Measurements from ENCODE around the gene GANAB.

The GANAB gene

GRCh38 chr11:62648185-62648966, 2.0 kb upstream of the GANAB start:
- Histone ChIP-seq H3K27ac (ENCODE audit: low read depth, low read length, severe bottlenecking) (no peak overlapping the region), H3K9me3 (ENCODE audit: control insufficient read depth, low read length) (no peaks in the 10 kb centered on the region), H3K4me1 (ENCODE audit: control insufficient read depth, insufficient read depth, low read length, poor library complexity, severe bottlenecking) (peaks cover 8% of the 10 kb centered on the region), H3K4me3 (ENCODE audit: extremely low read depth, insufficient read depth, low read length, poor library complexity, severe bottlenecking) (no peak overlapping the region), H3K36me3 (ENCODE audit: control insufficient read depth, insufficient read depth, low read length) (peaks cover 43% of the 10 kb centered on the region)
- 96 to 98% methylated on average over 24 of the region's 24 CpGs for WGBS, 2 experiments (ENCODE audit: insufficient coverage in 2 of 2)

- 95 to 100% methylated on average over 5 to 6 of the region's 6 CpGs for WGBS, 2 experiments (ENCODE audit: insufficient coverage in 2 of 2)
- Histone ChIP-seq H3K4me1 (ENCODE audit: control insufficient read depth, insufficient read depth, low read length, poor library complexity, severe bottlenecking) (peaks cover 8% of the 10 kb centered on the region), H3K4me3 (ENCODE audit: extremely low read depth, insufficient read depth, low read length, poor library complexity, severe bottlenecking) (no peak overlapping the region), H3K36me3 (ENCODE audit: control insufficient read depth, insufficient read depth, low read length) (peaks cover 50% of the 10 kb centered on the region), H3K9me3 (ENCODE audit: control insufficient read depth, low read length) (no peaks in the 10 kb centered on the region), H3K27ac (ENCODE audit: low read depth, low read length, severe bottlenecking) (no peak overlapping the region)
Observed at GRCh38 chr11:62647609-62648005, 1.2 kb upstream of the GANAB start.

DNA sequence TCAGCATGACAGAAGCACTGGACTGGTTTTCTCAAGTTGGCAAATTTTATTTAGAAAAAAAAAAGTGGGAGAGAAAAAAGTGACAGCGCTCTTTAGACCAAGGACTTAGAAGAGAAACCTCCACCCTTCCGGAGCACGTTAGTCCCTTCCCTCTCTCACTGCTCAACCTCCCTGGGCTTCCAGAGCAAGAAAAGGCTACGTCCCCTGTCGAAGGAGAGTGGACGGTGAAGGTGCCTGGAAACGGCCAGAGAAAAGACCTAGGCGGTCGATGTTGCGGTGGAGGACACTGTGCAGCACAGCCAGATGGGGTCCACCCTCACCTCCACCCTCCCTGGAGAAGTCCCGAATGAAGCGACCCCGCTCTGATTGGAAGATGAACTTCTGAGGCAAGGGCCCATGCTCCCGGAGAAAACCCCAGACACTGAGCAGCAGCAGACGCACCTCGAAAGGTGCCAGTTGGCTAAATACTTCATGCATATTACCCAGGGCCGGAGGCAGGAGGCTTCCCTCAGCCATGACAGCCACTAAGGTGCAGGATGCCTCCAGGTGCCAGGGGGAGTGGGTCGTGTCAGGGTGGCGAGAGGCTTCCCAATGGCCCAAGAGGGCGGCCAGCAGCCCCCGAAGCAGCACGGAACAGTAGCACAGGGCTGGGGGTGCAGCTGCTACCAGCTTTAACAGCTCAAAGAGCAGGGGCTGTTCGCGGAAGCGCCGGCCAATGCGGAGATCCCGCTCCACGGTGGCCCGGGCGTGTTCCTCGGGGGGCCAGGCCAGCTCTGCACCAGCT, 604 bp upstream of the GANAB start:
- 79 to 84% methylated on average over 17 to 29 of the region's 32 CpGs for WGBS, 2 experiments (ENCODE audit: insufficient coverage in 2 of 2)
- Histone ChIP-seq H3K36me3 (ENCODE audit: control insufficient read depth, insufficient read depth, low read length) (peaks cover 54% of the 10 kb centered on the region), H3K9me3 (ENCODE audit: control insufficient read depth, low read length) (no peaks in the 10 kb centered on the region), H3K4me3 (ENCODE audit: extremely low read depth, insufficient read depth, low read length, poor library complexity, severe bottlenecking) (peak overlapping the region; percentile 96), H3K27ac (ENCODE audit: low read depth, low read length, severe bottlenecking) (peak overlapping the region; percentile 13), H3K4me1 (ENCODE audit: control insufficient read depth, insufficient read depth, low read length, poor library complexity, severe bottlenecking) (peaks cover 8% of the 10 kb centered on the region)

GRCh38 chr11:62645671-62645945, 805 bp downstream of the GANAB start:
- Histone ChIP-seq H3K36me3 (ENCODE audit: control insufficient read depth, insufficient read depth, low read length) (peaks cover 63% of the 10 kb centered on the region), H3K4me3 (ENCODE audit: extremely low read depth, insufficient read depth, low read length, poor library complexity, severe bottlenecking) (peak overlapping the region; percentile 96), H3K9me3 (ENCODE audit: control insufficient read depth, low read length) (no peaks in the 10 kb centered on the region), H3K4me1 (ENCODE audit: control insufficient read depth, insufficient read depth, low read length, poor library complexity, severe bottlenecking) (peaks cover 8% of the 10 kb centered on the region), H3K27ac (ENCODE audit: low read depth, low read length, severe bottlenecking) (peak overlapping the region; percentile 98)
- WGBS, 2 experiments (ENCODE audit: insufficient coverage in 2 of 2): 33 to 40% methylated on average over 10 to 11 of the region's 11 CpGs

DNA sequence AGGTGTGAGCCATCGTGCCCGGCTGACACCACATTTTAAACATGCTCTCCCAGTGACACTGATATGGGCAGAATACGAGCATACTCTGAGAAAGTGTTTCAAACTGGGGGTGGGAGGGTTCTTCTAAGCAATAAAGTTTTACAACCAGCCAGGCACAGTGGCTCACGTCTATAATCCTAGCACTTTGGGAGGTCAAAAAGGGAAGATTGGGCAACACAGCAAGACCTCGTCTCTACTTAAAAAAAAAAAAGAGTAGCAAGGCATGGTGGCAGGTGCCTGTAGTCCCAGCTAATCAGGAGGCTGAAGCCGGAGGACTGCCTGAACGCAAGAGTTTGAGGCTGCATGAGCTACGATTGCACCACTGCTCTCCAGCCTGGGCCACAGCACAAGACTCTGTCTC, 2.2 kb downstream of the GANAB start:
- H3K4me1 ChIP-seq (ENCODE audit: control insufficient read depth, insufficient read depth, low read length, poor library complexity, severe bottlenecking): peaks cover 8% of the 10 kb centered on the region
- H3K9me3 ChIP-seq (ENCODE audit: control insufficient read depth, low read length): no peaks in the 10 kb centered on the region
- no peak overlapping the region for H3K4me3 ChIP-seq (ENCODE audit: extremely low read depth, insufficient read depth, low read length, poor library complexity, severe bottlenecking)
- no peak overlapping the region for H3K27ac ChIP-seq (ENCODE audit: low read depth, low read length, severe bottlenecking)
- whole genome bisulfite sequencing, 2 experiments (ENCODE audit: insufficient coverage in 2 of 2): 95 to 100% methylated on average over 3 to 6 of the region's 8 CpGs
- peaks cover 61% of the 10 kb centered on the region for H3K36me3 ChIP-seq (ENCODE audit: control insufficient read depth, insufficient read depth, low read length)

DNA sequence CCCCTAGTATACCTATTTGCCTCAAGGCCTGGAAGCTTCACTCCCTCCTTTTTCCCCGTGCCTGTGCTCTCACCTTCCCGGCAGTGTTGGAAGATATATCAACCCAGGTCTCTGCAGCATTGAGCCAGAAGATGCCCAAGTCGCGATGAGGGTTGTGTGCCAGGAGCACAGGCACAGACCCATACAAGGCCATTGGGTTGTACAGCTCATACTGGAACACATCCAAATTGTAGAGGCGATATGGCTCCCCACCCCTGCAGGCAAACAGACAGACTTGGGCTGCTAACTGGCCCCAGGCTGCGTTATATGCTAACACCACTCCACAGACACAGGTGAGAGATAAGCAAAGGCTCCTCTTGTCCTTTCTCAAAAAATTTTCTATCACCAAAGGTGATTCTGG, 13.9 kb downstream of the GANAB start:
- Histone ChIP-seq H3K4me1 (ENCODE audit: control insufficient read depth, insufficient read depth, low read length, poor library complexity, severe bottlenecking) (no peaks in the 10 kb centered on the region), H3K27ac (ENCODE audit: low read depth, low read length, severe bottlenecking) (no peak overlapping the region), H3K36me3 (ENCODE audit: control insufficient read depth, insufficient read depth, low read length) (peaks cover 96% of the 10 kb centered on the region), H3K9me3 (ENCODE audit: control insufficient read depth, low read length) (no peaks in the 10 kb centered on the region), H3K4me3 (ENCODE audit: extremely low read depth, insufficient read depth, low read length, poor library complexity, severe bottlenecking) (no peak overlapping the region)
- WGBS, 2 experiments (ENCODE audit: insufficient coverage in 2 of 2): 98 to 100% methylated on average over 6 of the region's 6 CpGs

GRCh38 chr11:62627713-62628112, 18.7 kb downstream of the GANAB start:
- Histone ChIP-seq H3K9me3 (ENCODE audit: control insufficient read depth, low read length) (no peaks in the 10 kb centered on the region), H3K36me3 (ENCODE audit: control insufficient read depth, insufficient read depth, low read length) (peaks cover 88% of the 10 kb centered on the region)
- 81 to 83% methylated on average over 2 to 3 of the region's 3 CpGs for WGBS, 2 experiments (ENCODE audit: insufficient coverage in 2 of 2)

DNA sequence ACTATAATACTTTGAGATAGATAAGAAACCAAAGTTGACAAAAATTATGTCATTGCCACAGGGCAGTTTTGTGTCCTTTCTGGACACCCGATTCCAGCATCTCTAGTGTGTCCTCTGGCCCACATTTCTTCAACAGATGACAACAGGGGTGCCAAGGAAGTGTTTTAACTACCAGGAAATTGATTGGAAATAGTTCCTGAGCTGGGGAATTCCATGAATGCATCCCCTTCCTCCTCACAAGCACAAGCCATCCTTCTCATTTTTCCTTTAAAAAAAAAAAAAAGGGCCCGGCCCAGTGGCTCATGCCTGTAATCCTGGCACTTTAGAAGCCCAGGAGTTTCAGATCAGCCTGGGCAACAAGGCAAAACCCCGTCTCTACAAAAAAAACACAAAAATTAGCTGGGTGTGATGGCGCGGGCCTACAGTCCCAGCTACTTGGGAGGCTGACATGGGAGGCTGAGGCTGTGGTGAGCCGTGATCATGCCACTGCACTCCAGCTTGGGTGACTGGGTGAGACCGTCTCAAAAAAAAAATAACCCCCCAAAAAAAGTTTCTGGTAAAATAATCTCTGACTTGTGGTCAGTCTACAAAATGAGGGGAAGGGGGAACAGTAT, 23.8 kb downstream of the GANAB start:
- Histone ChIP-seq H3K36me3 (ENCODE audit: control insufficient read depth, insufficient read depth, low read length) (peaks cover 37% of the 10 kb centered on the region), H3K9me3 (ENCODE audit: control insufficient read depth, low read length) (no peaks in the 10 kb centered on the region), H3K4me1 (ENCODE audit: control insufficient read depth, insufficient read depth, low read length, poor library complexity, severe bottlenecking) (peaks cover 12% of the 10 kb centered on the region), H3K27ac (ENCODE audit: low read depth, low read length, severe bottlenecking) (peak overlapping the region; percentile 93), H3K4me3 (ENCODE audit: extremely low read depth, insufficient read depth, low read length, poor library complexity, severe bottlenecking) (peak overlapping the region; percentile 74)
- 100% methylated on average over 1 of the region's 7 CpGs for WGBS, 2 experiments (ENCODE audit: insufficient coverage in 2 of 2)

More at GRCh38 chr11:62627713-62628112, 18.7 kb downstream of the GANAB start:
- peaks cover 3% of the 10 kb centered on the region for H3K4me1 ChIP-seq (ENCODE audit: control insufficient read depth, insufficient read depth, low read length, poor library complexity, severe bottlenecking)
- no peak overlapping the region for H3K27ac ChIP-seq (ENCODE audit: low read depth, low read length, severe bottlenecking)
- H3K4me3 ChIP-seq (ENCODE audit: extremely low read depth, insufficient read depth, low read length, poor library complexity, severe bottlenecking): no peak overlapping the region

DNA sequence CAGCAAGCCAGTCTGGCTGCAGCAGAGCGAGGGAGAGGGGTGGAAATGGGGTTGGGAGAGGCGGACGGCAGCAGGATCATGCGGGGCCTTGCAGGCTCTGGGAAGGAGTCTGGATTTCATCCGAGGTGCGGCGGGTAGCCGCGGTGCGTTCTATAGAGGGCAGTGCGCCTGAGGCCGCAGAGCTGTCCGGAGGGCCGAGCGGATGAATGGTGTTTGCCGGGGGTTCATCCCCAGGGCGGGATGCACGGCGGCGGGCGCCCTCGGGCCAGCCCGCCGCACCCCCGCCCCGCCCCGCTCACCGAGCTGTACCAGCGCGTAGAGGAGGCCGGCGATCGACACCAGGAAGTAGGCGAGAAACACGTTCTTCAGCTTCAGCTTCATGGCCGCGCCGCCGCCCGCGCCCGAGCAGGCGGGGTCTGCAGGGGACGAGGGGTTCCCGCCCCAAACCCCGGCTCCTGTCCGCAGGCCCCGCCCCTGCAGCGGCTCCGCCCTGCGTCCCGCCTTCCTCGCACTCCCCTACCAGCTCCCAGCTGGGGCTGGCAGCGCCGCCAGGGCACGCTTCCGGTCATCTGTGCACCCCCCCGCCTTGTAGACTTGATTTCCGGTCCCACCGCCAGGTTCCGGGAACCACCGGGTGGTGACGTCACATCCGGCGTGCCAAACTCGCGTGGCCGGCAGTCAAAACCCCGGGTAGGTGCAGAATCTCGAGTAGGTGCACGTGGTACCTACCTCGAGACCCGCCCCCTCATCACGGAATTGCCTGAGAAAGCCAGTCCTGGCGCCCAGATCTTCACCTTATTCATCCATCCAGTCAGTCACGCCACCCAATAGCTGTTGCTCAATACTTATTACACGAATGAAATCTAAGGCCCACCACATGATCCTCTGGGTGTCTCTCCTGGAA, 24.6 kb downstream of the GANAB start, which contains the start of gene B3GAT3:
Gene B3GAT3, minus strand, starts transcription at position 420 of the 904 bp plus-strand sequence. Its CDS starts 39 bp downstream, at position 381.
- Histone ChIP-seq H3K36me3 (ENCODE audit: control insufficient read depth, insufficient read depth, low read length) (peaks cover 30% of the 10 kb centered on the region), H3K4me3 (ENCODE audit: extremely low read depth, insufficient read depth, low read length, poor library complexity, severe bottlenecking) (peak within 1 kb of the TSS; percentile 74), H3K4me1 (ENCODE audit: control insufficient read depth, insufficient read depth, low read length, poor library complexity, severe bottlenecking) (peaks cover 12% of the 10 kb centered on the region), H3K27ac (ENCODE audit: low read depth, low read length, severe bottlenecking) (peak within 1 kb of the TSS; percentile 93), H3K9me3 (ENCODE audit: control insufficient read depth, low read length) (no peaks in the 10 kb centered on the region)
- 1 to 3% methylated on average over 64 to 66 of the region's 77 CpGs for WGBS, 2 experiments (ENCODE audit: insufficient coverage in 2 of 2)

DNA sequence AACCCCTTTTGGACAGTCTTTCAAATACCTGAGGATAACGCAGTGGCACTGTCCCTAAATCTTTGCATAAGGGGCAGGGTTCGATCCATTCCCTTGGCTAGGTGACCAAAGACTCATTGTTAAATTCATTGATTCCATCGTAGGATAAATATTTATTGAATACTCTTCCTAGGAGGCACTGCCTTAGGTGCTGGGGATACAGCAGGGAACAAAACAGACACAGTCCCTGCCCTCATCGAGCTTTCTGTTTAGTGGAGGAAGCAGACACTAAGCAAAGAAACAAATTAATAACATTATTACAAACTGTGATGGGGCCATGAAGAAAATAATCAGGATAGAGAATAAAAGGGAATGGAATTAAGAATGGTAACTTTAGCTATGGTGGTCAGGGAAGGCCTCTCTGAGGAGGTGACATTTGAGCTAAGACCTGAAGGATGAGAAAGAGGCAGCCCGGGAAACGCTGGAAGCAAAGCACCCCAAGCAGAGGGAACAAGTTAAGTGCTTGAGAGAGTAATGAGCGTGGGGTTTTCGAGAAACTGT, 25.3 kb downstream of the GANAB start:
- peak overlapping the region; percentile 74 for H3K4me3 ChIP-seq (ENCODE audit: extremely low read depth, insufficient read depth, low read length, poor library complexity, severe bottlenecking)
- peaks cover 12% of the 10 kb centered on the region for H3K4me1 ChIP-seq (ENCODE audit: control insufficient read depth, insufficient read depth, low read length, poor library complexity, severe bottlenecking)
- peaks cover 22% of the 10 kb centered on the region for H3K36me3 ChIP-seq (ENCODE audit: control insufficient read depth, insufficient read depth, low read length)
- peak overlapping the region; percentile 93 for H3K27ac ChIP-seq (ENCODE audit: low read depth, low read length, severe bottlenecking)
- H3K9me3 ChIP-seq (ENCODE audit: control insufficient read depth, low read length): no peaks in the 10 kb centered on the region
- WGBS, 2 experiments (ENCODE audit: insufficient coverage in 2 of 2): 32% methylated on average over 6 of the region's 8 CpGs
